HG02623 (cell line): ENCODE data around the gene OR8D2.

ENCODE experiments used
- ATAC-seq: cut with Tn5 transposase; IDR thresholded peaks from one replicate; pipeline ENCODE4 v1.9.1; 2021; ENCODE audit warnings: moderate library complexity; ENCODE audit not compliant: unreplicated experiment

Gene OR8D2, protein sequence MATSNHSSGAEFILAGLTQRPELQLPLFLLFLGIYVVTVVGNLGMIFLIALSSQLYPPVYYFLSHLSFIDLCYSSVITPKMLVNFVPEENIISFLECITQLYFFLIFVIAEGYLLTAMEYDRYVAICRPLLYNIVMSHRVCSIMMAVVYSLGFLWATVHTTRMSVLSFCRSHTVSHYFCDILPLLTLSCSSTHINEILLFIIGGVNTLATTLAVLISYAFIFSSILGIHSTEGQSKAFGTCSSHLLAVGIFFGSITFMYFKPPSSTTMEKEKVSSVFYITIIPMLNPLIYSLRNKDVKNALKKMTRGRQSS

DNA sequence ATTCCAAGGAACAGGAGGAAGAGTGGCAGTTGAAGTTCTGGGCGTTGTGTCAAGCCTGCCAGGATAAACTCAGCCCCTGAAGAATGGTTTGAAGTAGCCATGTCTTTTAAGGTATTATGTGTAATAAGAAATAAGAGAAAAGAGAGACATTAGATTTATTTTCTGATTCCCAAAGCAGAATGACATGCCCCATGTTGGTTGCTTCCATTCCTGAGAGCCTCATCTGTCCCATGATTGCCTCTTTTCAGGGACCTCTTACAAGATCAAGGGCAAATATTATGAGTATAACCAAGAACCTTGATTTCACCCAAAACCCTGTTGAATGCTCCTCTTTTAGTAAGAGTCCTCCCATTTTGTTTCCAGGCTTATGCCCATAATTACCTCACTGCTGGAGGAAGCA, at the start of gene OR8D2:
Gene OR8D2, minus strand, starts transcription at position 101 of the 400 bp plus-strand sequence. Its CDS starts 0 bp downstream, at position 101.
- ATAC-seq, result no peak

DNA sequence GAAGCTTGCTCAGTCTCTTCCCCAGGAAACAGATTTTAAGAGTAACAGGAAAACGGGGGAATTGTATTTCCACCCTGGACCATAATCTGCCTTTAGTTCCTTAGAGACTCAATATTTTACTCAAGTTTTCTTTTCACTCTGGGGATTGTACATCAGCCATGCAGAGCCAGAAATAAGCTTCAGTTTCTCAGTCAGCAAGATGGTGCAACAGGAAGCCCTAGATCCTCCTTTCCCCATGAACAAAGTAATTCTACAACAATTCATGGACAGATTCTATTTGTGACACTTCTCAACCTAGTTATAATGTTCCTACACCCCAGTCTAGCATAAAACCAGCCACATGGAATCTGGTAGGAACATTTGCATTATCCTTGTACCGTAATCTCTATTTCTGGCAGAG, 39.6 kb upstream of the OR8D2 start:
- no peak for ATAC-seq

DNA sequence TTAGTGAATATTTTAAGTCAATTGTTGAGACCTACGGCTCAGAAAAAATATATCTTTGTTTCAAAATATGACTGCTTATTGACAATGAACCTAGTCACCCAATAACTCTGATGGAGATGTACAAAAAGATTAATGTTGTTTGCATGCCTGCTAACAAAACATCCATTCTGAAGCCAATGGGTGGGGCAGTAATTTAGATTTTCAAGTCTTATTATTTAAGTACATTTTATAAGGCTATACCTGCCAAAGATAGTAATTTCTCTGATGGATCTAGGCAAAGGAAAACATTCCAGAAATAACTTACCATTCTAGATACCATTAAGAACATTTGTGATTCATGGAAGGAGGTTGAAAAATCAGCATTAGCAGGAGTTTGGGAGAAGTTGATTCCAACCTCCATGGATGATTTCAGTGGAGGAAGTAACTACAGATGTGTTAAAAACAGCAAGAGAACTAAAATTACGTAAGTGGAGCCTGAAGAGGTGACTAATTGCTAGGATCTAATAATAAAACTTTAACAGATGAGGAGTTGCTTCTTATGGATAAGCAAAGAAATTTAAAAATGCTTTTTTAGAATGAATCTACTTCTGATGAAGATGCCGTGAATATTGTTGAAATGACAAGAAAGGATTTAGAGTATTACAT, 26.4 kb upstream of the OR8D2 start:
- no peak for ATAC-seq

DNA sequence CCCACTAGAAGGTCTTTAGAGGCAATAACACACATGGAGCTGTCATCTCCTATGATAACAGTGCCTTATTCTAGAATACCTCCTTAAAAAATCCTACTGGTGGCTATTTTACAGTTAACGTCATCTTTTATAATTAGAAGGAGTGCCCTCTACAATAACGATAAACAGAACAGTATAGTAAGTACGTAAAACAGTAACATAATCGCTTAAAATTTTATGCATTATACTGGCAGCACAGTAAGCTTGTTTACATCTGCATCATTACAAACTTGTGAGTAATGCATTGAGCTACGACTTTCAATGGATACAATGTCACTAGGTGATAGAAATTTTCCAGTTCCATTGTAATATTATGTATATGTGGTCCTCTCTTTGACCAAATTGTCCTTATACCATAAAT, 24.3 kb upstream of the OR8D2 start:
- no peak for ATAC-seq

DNA sequence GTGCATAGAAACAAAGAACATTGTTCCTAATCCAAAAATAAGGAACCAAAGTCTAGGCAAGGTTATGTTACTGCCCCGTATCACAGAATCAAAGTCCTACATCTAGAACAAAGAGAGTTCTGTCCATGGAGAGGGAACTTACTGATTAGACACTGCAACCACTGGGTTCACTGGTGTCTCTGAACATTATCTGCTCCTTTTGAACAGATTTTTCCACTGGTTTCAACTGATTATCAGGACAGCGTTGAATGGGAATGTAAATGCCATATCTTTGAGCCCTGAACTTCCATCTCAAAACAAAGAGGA, 20.1 kb upstream of the OR8D2 start:
- ATAC-seq, result no peak

DNA sequence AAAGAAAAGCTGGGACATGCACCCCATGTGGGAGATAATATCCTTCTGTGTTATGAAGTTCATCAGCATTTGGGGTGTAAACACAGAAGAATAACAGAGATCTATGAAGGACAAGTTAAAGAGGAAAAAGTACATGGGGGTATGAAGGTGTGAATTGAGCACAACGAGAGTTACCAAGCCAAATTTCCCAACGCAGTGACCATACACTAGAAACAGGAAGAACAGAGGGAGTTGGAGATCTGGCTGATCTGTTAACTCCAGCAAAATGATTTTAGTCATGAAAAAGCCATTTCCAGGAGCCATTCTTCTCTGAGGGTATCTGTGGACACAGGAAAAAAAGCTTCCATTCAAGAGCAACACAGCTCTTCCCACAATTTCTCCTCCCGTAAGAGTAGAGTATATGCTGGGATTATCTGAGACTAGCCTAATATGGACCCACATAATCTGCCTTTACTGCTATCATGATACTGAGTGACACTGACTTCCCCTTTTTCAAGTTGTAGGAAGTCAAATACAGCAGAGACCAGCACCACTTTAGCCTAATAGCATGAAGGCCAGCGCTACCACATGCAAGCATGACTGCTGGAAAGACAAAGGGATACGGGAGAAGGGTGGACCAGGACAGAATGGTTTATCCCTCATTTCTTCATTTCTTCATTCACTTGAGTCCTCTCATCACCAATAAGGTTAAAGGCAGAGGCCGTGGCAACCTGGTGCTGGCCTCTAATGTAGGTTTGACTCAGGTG, 19.6 kb upstream of the OR8D2 start:
- no peak for ATAC-seq

DNA sequence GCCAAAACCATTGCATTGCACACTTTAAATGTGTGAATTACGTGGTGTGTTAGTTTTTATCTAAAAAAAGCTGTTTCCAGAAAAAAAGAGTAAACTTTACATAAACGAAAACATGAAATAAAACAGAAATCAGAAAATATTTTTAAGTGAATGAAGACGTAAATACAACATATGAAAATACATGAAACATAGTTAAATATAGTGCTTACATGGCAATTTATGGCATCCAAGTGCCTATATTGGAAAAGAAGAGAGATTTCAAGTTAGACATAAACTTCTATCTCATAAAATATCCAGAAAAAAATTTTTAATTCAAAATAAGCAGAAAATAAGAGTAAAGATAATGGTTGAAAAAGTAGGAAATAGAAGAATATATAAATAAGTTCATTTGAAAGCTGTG, 11.9 kb upstream of the OR8D2 start:
- ATAC-seq, result no peak

DNA sequence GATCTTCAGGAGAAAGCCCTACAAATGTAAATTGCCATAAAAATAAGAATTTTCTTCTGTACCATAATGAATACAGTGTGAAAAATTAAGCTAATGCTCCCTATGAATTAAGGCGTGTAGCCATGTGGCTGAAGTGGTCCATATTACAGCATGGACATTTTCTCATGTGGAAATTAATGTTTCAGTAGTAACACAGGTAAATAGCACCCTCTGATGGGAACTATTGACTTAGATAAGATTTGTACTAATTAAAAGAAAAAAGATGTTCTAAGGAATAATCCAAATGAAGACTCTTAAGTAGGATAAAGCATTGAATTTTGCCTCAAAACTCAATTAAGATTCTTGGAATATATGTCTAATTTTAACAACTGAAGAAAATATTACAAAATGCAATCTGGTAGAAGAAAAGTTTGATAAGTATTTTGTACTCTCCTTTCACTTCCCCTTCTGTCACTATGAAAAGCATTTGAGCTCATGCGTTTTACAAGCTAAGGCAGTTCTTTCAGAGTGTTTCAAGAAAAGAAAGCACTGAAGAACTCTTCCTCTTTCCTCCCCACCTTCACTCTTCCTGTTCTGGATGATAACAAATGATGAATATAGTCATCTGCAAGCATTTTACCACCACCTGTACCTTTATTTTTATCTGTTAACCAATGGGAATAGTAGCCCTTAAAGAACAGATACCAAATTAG, 9.9 kb upstream of the OR8D2 start:
- peak; percentile 88 for ATAC-seq

DNA sequence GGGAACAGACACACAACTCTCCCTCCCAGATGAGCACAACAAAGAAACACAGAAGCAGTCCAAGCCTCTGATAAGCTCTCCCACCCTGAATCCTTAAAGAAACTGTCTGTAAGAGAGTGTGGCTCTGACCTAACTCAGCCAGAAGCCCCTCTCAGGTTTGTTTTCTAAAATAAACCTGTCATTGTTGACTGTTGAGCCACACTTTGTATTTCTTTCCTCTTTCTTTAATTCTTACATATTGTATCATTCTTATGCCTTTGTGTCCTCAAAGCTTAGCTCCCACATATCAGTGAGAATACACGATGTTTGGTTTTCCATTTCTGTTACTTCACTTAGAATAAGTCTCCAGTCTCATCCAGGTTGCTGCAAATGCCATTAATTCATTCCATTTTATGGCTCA, 7.8 kb upstream of the OR8D2 start:
- ATAC-seq, result no peak

DNA sequence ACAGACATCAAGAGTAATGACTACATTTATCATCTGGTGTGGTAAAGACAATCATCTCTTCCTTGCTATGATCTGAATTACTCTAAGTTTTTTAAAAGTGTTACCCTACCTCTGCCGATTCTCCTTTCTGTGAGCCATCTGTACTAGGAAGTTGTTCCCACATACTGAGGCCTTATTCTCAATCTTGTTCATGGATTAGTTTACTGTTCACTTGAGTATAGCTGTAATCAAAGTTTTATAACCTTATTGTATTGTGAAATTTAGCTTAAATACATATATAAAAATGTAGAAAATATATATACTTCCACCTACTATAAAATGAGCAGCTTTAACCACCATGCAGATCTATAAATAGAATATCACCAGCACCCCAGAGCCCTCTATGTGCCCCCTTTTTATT, 2.4 kb upstream of the OR8D2 start:
- no peak for ATAC-seq

DNA sequence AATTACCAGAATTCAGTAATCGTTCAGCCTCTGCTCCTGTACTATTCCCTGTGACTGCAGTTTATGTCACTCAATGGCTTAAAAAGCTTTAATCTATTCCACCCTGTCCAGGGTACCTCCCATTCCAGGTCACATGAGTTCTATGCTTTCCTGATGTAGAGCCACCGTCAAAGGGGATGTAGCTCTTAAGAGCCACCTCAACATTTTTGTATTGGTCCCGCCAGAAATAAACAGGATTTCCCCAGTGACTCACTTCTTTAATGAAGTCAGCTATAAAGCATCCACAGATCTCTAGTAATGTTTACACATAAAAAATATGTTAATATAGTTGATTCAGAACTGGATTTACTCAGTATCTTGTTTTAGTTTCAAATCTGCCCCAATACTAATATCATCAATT, 4.9 kb downstream of the OR8D2 start:
- no peak for ATAC-seq

DNA sequence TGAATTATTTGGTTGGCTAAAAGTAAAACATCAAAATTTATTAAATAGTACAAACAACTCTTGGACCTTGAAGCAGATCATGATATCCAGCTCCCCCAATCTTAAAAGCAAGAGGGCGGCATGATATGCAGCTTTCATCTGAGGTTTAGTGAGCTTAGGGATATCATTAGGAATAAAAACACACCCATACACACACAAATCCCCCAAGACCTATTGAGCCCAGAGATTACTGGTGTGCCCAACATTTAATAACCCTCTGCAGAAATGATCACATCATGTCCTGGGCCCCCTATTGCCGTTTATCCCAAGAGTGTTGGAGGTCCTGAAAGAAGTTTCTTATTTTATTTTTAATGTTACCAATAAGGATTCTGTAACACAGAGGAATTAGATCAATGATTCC, 6.1 kb downstream of the OR8D2 start, which contains the start of gene OR8D1:
Gene OR8D1, minus strand, starts transcription at position 101 of the 400 bp plus-strand sequence. CDS start 3,183 bp downstream, outside the sequence.
- no peak for ATAC-seq

DNA sequence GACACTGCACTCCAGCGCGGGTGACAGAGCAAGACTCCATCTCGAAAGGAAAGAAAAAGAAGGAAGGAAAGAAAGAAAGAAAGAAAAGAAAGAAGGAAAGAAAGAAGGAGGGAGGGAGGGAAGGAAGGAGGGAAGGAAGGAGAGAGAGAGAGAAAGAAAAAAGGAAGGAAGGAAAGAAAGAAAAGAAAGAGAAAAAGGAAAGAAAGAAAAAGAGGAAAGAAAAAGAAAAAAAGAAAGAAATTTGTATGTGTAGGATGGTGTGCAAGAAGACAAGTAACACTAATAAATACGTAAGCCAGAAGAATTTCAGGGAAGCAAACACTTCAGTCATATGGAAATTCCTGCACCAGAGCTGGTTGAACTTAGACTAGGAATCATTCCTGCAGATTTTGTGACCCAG, 6.9 kb downstream of the OR8D2 start:
- ATAC-seq, result no peak

DNA sequence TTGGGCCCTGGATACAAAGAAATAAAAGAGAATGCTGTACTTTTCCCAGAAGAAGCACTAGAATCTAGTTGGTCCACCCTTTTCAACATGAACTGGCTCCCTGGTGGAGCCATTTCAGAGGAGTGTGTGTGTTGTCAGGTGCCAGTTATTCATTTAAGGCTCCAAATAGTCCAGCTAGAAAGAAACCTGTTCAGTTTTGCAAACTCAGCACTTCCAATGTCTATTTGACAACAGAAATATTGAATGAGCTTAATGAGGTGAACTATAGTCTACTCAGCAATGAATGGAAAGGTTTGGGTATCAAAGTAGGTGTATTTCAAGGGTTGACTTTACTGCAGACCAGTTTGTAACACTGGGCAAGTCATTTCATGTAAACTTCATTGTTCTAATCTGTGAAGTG, 8.3 kb downstream of the OR8D2 start:
- no peak for ATAC-seq

DNA sequence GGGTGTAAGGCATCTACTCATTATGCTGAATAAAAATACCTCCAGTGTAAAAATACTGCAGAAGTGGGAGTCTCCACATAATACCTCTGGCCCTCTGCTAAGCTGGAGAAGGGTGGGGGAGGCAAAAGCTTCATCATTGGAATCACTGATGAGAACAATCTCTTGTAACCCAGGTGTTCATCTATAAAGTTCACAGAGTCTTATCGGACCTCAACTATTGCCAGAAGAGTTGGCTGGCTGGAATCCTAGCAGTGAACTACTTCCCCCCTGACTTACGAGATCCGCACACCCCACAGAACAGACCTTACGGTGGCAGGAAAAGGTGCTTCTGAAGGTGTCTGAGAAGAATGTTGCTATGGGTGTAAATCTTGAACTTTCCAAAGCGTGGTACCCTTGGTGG, 8.7 kb downstream of the OR8D2 start:
- no peak for ATAC-seq

DNA sequence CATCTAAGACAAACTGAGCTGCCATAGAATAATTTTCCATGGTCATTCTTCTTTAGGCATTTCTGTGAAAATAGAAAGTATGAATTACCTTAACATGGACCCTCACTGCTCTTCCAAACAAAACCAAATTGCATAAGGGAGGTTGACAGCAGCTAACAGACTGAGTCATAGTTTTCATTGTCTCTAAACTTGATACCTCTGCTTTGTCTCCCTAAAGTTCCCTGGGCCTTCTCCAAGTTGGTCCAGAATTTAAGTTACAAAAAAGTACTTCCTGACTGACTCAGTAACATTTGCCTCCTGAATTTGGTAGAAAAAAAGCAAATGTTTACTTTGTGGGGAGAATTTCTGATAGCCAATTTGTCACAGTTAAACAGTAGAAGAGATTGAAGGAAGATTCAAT, 9.3 kb downstream of the OR8D2 start:
- no peak for ATAC-seq

DNA sequence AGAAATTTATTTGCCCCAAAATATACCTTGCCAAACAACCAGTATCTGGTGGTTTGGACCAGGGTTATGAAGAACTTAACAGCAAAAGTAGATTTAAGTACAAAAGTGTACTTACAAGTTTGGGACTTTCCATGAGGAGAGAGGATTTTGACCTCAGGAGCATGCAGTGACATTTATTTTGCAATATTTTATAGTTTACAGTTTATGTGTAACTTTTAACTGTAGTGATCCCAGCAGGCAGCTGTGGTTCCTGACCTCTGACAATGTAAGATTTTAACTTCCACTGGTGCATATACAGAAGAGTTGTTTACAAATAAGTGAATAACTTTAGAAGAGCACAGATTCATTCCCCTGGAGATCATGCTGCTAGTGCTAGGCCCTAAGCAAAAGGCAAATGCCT, 12.9 kb downstream of the OR8D2 start:
- ATAC-seq, result no peak

DNA sequence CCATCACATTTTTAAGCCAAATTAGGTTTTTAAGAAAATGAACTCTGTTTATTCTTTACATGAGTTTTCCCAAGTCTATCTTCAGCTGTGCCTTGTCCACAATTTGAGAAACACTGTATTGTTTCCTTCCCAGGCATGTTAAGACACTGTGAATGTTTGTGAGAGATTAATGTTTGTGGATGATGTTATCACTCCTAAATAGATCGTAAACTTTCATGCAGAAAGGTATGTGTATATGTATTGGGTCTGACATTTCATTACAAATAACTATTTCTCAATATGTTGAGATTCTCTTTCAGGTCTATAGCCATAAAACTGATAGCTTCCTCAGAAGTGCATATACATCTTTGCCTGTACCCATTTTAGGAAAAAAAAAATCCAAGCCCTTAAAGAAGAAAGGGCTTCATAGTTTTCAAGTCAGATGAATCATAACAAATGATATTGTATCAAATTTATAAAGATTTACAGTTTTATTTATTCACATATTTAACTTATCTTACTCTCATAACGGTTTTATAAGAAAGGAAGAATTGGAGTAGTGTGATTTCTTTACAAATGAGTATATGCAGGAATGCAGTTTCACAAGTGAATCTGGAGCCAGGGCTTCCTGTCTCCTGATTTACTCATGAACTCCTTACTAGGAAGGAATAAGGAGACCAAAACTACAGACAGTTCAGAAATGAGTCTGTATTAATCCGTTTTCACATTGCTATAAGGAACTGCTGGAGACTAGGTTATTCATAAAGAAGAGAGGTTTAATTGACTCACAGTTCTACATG, 17.5 kb downstream of the OR8D2 start:
- no peak for ATAC-seq

DNA sequence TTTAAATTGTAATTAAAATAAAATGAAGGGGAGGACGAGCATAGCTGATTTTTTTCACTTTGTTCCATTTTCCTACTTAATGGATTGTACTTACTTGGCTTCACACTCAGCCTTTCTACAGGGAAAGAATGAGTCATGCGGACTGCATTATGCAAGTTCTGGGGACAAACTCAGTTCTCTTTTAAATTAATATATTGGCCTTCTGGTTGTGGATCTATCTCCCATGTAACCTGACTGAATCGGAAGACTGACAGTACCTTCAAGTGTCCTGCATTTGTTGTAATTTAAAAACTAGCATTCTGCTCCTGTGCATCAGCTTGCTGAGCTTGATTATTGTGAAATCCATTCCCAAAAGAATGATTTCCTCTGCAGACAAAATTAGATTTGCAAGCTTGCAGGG, 18.4 kb downstream of the OR8D2 start:
- ATAC-seq, result no peak

DNA sequence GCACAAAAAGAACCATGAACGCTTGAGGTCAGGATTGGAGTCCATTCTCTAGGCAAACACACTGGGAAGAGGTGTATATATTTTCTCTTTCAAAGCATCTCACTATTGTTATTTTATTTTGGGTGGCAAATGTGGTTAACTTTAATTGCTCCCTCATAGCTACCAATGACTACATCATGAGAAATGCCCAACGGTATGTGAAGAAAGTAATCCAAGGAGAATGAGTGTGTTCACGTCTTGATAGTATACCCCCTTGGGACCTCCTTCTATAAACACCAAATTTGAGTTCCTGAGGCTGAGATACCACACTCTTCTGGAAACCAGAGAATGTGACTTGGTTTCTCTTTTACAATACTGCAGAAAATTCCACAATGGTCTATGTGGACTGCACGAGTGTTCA, 22.1 kb downstream of the OR8D2 start:
- ATAC-seq, result no peak

DNA sequence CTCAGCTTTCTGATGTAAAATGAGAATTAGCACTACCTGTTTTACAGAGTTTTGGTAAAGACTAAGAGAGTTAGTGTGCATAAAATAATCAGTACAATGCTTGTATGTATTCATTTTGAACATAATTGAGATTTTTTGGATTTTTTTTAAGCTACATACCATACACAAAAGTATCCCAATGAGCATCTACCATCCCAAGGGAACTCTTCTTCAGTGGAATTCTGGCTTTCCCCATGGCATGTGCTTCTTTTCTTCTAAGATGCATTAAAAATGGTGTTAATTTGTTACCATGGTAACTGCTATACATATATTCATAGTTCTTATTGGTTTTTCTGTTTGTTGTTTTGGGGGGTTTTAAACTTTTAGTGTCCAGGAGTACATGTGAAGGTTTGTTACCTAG, 24.0 kb downstream of the OR8D2 start:
- ATAC-seq, result no peak
